ENCODE data around the gene UBAP2. TPM values are rescaled to one million over a fixed set of nuclear protein-coding genes. Genes with fewer than 3 reads are reported as not detected.
A peak's percentile ranks its signal among the peaks of the same experiment; 100 is the strongest.

Gene UBAP2
- total RNA-seq, 1 experiment from 2014 or later: 33.4 TPM

- Mint-ChIP-seq H3K27ac (ENCODE audit: low read depth, unreplicated experiment) (no peak overlapping the region), H3K4me3 (ENCODE audit: unreplicated experiment) (no peak overlapping the region), H3K4me1 (ENCODE audit: insufficient read depth, unreplicated experiment) (peaks cover 24% of the 10 kb centered on the region), H3K27me3 (ENCODE audit: insufficient read depth, unreplicated experiment) (no peaks in the 10 kb centered on the region), H3K9me3 (ENCODE audit: unreplicated experiment) (no peaks in the 10 kb centered on the region), H3K36me3 (ENCODE audit: insufficient read depth, unreplicated experiment) (no peaks in the 10 kb centered on the region)
- TF ChIP-seq, protein P1, sequence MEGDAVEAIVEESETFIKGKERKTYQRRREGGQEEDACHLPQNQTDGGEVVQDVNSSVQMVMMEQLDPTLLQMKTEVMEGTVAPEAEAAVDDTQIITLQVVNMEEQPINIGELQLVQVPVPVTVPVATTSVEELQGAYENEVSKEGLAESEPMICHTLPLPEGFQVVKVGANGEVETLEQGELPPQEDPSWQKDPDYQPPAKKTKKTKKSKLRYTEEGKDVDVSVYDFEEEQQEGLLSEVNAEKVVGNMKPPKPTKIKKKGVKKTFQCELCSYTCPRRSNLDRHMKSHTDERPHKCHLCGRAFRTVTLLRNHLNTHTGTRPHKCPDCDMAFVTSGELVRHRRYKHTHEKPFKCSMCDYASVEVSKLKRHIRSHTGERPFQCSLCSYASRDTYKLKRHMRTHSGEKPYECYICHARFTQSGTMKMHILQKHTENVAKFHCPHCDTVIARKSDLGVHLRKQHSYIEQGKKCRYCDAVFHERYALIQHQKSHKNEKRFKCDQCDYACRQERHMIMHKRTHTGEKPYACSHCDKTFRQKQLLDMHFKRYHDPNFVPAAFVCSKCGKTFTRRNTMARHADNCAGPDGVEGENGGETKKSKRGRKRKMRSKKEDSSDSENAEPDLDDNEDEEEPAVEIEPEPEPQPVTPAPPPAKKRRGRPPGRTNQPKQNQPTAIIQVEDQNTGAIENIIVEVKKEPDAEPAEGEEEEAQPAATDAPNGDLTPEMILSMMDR (IDR thresholded peaks at IDR 0.05; ENCODE audit: unreplicated experiment): no peak
- intact Hi-C loops (cut with micrococcal nuclease): no loop called here
- ChIA-PET POLR2A (interaction anchor here (1.0 kb wide), 1 partner anchor 12 kb away, joined by 3 read pairs; no protein-coding TSS in a partner anchor), CTCF (interaction anchor here (1.1 to 1.3 kb wide), 2 partner anchors 29 to 39 kb away, joined by 4 read pairs; no protein-coding TSS in a partner anchor)
- BruUV-seq (replicated peaks): no TSS peak
- DNase-seq (ENCODE audit: unreplicated experiment): peak; percentile 21
Measured at GRCh38 chr9:33881635-33882034, 167.1 kb downstream of the UBAP2 start.

DNA sequence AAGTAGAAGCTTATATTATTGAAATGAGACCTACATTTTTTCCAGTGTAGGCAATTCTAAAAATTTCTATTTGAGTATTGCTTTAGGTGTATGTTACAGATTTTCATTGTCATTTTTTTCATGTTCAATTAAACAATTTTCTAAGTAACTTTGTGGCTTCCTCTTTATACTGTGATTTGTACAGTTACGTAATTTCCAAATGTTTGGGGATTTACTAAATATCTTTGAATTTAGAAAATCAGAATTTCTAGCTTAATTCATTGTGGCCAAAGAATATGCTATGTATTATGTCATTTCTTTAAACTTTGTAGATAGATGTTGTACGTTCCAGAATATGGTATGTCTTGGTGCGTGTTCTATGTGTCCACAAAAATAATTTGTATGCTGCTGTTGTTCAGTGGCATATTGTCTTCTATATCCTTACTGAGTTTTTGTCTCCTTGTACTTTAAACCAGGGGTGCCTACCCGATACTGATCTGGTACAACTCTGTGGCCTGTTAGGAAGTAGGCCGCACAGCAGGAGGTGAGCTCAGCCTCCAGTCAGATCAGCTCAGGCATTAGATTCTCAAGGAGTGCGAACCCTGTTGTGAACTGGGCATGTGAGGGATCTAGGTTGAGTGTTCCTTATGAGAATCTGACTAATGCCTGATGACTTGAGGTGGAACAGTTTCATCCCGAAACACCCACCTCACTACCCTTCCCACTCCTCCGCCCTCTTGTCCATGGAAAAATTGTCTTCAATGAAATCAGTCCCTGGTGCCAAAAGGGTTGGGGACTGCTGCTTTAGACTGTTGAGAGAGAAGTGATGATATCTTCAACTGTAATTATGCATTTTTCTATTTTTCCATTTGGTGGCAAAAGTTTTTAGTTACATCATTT, 168.2 kb downstream of the UBAP2 start:
- TF ChIP-seq, protein P1 (IDR thresholded peaks at IDR 0.05; ENCODE audit: unreplicated experiment): no peak
- ChIA-PET CTCF (interaction anchor here (1.3 kb wide), 1 partner anchor 28 kb away, joined by 4 read pairs; no protein-coding TSS in a partner anchor), POLR2A (interaction anchor here (1.4 kb wide), 1 partner anchor 25 kb away, joined by 6 read pairs; no protein-coding TSS in a partner anchor)
- Mint-ChIP-seq H3K9me3 (ENCODE audit: unreplicated experiment) (no peaks in the 10 kb centered on the region), H3K4me1 (ENCODE audit: insufficient read depth, unreplicated experiment) (peaks cover 24% of the 10 kb centered on the region), H3K27me3 (ENCODE audit: insufficient read depth, unreplicated experiment) (no peaks in the 10 kb centered on the region), H3K27ac (ENCODE audit: low read depth, unreplicated experiment) (no peak overlapping the region), H3K36me3 (ENCODE audit: insufficient read depth, unreplicated experiment) (no peaks in the 10 kb centered on the region), H3K4me3 (ENCODE audit: unreplicated experiment) (no peak overlapping the region)
- intact Hi-C loops (cut with micrococcal nuclease): no loop called here
- BruUV-seq (replicated peaks): no TSS peak
- DNase-seq (ENCODE audit: unreplicated experiment): no peak

DNA sequence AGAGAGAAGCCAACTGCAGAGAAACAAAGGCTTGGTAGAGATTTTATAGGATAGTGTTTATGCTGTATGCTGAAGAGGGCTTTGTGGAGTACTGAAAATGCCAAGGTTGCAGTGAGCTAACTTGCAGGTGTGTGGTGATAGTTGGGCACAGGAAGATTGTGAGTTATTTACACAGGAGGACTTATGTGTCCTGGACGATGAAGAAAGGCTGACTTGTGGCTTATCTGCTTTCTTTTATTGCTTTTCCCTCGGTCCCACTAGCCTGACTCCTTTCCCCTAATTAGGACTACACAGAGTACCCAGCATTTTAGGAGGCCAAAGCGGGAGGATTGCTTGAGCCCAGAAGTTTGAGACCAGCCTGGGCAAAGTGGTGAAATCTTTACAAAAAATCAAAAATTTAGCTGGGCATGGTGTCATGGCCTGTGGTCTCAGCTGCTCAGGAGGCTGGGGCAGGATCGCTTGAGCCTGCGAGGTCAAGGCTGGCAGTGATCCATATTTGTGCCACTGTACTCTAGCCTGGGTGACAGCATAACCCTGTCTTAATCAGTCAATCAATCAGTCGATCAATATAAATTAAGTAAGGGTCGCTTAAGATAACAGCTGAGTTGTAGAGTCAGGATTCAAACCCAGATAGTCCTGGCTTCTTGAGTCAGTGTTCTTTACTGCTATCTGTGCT, 169.9 kb downstream of the UBAP2 start:
- Mint-ChIP-seq H3K27ac (ENCODE audit: low read depth, unreplicated experiment) (peak overlapping the region; percentile 24), H3K4me1 (ENCODE audit: insufficient read depth, unreplicated experiment) (peaks cover 17% of the 10 kb centered on the region), H3K4me3 (ENCODE audit: unreplicated experiment) (no peak overlapping the region), H3K36me3 (ENCODE audit: insufficient read depth, unreplicated experiment) (no peaks in the 10 kb centered on the region), H3K27me3 (ENCODE audit: insufficient read depth, unreplicated experiment) (no peaks in the 10 kb centered on the region), H3K9me3 (ENCODE audit: unreplicated experiment) (no peaks in the 10 kb centered on the region)
- DNase-seq (ENCODE audit: unreplicated experiment): no peak
- intact Hi-C loops (cut with micrococcal nuclease): no loop called here
- POLR2A ChIA-PET: no interaction called here
- no TSS peak for BruUV-seq (replicated peaks)
- TF ChIP-seq, protein P1 (IDR thresholded peaks at IDR 0.05; ENCODE audit: unreplicated experiment): no peak
- CTCF ChIA-PET: no interaction called here

Data from MCF 10A (cell line).